COLO829 (cell line): ENCODE data around the gene H6PD.
A peak's percentile ranks its signal among the peaks of the same experiment; 100 is the strongest.

Source experiments
- DNase-seq: peaks from one replicate; pipeline ENCODE4 v3.0.0; 2012; ENCODE audit warnings: low spot score

The H6PD gene

GRCh38 chr1:9278585-9279153 is 44.1 kb downstream of the H6PD start:
- no peak for DNase-seq

GRCh38 chr1:9279172-9279840 is 44.7 kb downstream of the H6PD start:
- DNase-seq: no peak

- peak; percentile 84 for DNase-seq
These were observed 45.7 kb downstream of the H6PD start for GRCh38 chr1:9280015-9280860.

- DNase-seq: no peak
These were observed 46.7 kb downstream of the H6PD start for GRCh38 chr1:9281071-9281827.

GRCh38 chr1:9281908-9282695 is 47.5 kb downstream of the H6PD start:
- no peak for DNase-seq

GRCh38 chr1:9282696-9282955 is 48.1 kb downstream of the H6PD start:
- DNase-seq: no peak

- DNase-seq: no peak
These were observed 49.5 kb downstream of the H6PD start for GRCh38 chr1:9284061-9284460.

GRCh38 chr1:9286556-9286955 is 52.0 kb downstream of the H6PD start:
- DNase-seq: no peak

GRCh38 chr1:9289090-9289534 is 54.5 kb downstream of the H6PD start:
- DNase-seq: peak; percentile 61

GRCh38 chr1:9289711-9290485 is 55.3 kb downstream of the H6PD start:
- no peak for DNase-seq

- DNase-seq: peak; percentile 41
These were observed 57.4 kb downstream of the H6PD start for GRCh38 chr1:9291914-9292360.

GRCh38 chr1:9292361-9293240 is 58.0 kb downstream of the H6PD start, which contains the start of gene SPSB1:
TSS of gene SPSB1 (plus strand) at chr1:9292894. CDS start at chr1:9355892, 62,998 bp downstream.
- DNase-seq: peak; percentile 76

GRCh38 chr1:9293241-9293532 is 58.6 kb downstream of the H6PD start:
- DNase-seq: no peak

GRCh38 chr1:9293533-9294404 is 59.2 kb downstream of the H6PD start:
- no peak for DNase-seq

GRCh38 chr1:9294405-9294773 is 59.8 kb downstream of the H6PD start:
- DNase-seq: no peak

GRCh38 chr1:9294910-9295636 is 60.5 kb downstream of the H6PD start:
- no peak for DNase-seq

- DNase-seq: no peak
These were observed 61.3 kb downstream of the H6PD start for GRCh38 chr1:9295884-9296283.

- no peak for DNase-seq
These were observed 62.3 kb downstream of the H6PD start for GRCh38 chr1:9296850-9297249.
